Measurements from ENCODE around the gene WWP2. TPM values are rescaled to one million over a fixed set of nuclear protein-coding genes. Genes with fewer than 3 reads are reported as not detected.

Gene WWP2
- total RNA-seq, 4 donors from 2014 or later = 26.9 to 50.9 (median 43.9) TPM

- TF ChIP-seq POLR2A (IDR thresholded peaks at IDR 0.05) (no peak), CTCF (IDR thresholded peaks at IDR 0.05) (no peak)
- WGBS, 2 donors = 52 to 54% methylated on average over 5 of the region's 5 CpGs
- intact Hi-C loops (cut with DNase I; ENCODE audit: low total_unique reads) = no loop called here
Measured at GRCh38 chr16:69763599-69763942, 1.4 kb downstream of the WWP2 start.

GRCh38 chr16:69767459-69768229 lies 5.5 kb downstream of the WWP2 start:
- intact Hi-C loops (cut with DNase I; ENCODE audit: low total_unique reads) = no loop called here
- 75 to 84% methylated on average over 5 of the region's 5 CpGs for WGBS, 2 donors
- TF ChIP-seq POLR2A (IDR thresholded peaks at IDR 0.05) (no peak), CTCF (IDR thresholded peaks at IDR 0.05) (no peak)
- no peak for DNase-seq (ENCODE audit: low spot score in 2 of 2)
- no peak overlapping the region for H3K4me3 ChIP-seq (ENCODE audit: low read depth, poor library complexity, severe bottlenecking)

More at GRCh38 chr16:69763599-69763942, 1.4 kb downstream of the WWP2 start:
- DNase-seq (ENCODE audit: low spot score in 2 of 2) = no peak
- H3K4me3 ChIP-seq (ENCODE audit: low read depth, poor library complexity, severe bottlenecking) = no peak overlapping the region

- intact Hi-C loops (cut with DNase I; ENCODE audit: low total_unique reads) = no loop called here
- H3K4me3 ChIP-seq (ENCODE audit: low read depth, poor library complexity, severe bottlenecking) = no peak overlapping the region
- no peak for DNase-seq (ENCODE audit: low spot score in 2 of 2)
- TF ChIP-seq CTCF (IDR thresholded peaks at IDR 0.05) (no peak), POLR2A (IDR thresholded peaks at IDR 0.05) (no peak)
- 84 to 94% methylated on average over 6 of the region's 6 CpGs for WGBS, 2 donors
Measured at GRCh38 chr16:69768666-69769065, 6.5 kb downstream of the WWP2 start.

GRCh38 chr16:69769404-69769803 lies 7.3 kb downstream of the WWP2 start:
- 65 to 66% methylated on average over 2 of the region's 2 CpGs for WGBS, 2 donors
- intact Hi-C loops (cut with DNase I; ENCODE audit: low total_unique reads) = no loop called here
- no peak overlapping the region for H3K4me3 ChIP-seq (ENCODE audit: low read depth, poor library complexity, severe bottlenecking)
- DNase-seq (ENCODE audit: low spot score in 2 of 2) = no peak
- TF ChIP-seq CTCF (IDR thresholded peaks at IDR 0.05) (no peak), POLR2A (IDR thresholded peaks at IDR 0.05) (no peak)

GRCh38 chr16:69771651-69771967 lies 9.5 kb downstream of the WWP2 start:
- TF ChIP-seq POLR2A (IDR thresholded peaks at IDR 0.05) (no peak), CTCF (IDR thresholded peaks at IDR 0.05) (no peak)
- DNase-seq (ENCODE audit: low spot score in 2 of 2) = no peak
- 88 to 95% methylated on average over 2 of the region's 2 CpGs for WGBS, 2 donors
- intact Hi-C loops (cut with DNase I; ENCODE audit: low total_unique reads) = no loop called here
- H3K4me3 ChIP-seq (ENCODE audit: low read depth, poor library complexity, severe bottlenecking) = no peak overlapping the region
